ENCODE results near the gene IFT43.

- TF ChIP-seq CTCF (IDR thresholded peaks at IDR 0.05; ENCODE audit: low read length) (no peak), EZH2phosphoT487 (IDR thresholded peaks at IDR 0.05; ENCODE audit: low read length) (no peak)
Observed at GRCh38 chr14:75989134-75989533, 3.6 kb downstream of the IFT43 start.

Data from MM.1S (cell line).